Muscle layer of colon (tissue), 2 donors: ENCODE data around the gene C3orf52.

Experiments used
- H3K27ac ChIP-seq: one replicate; pipeline ENCODE4 v1.7.0; 2013; ENCODE audit warnings: low read depth, mild to moderate bottlenecking, low read length, moderate library complexity
- H3K27me3 ChIP-seq, 2 donors: one replicate each; pipeline ENCODE4 v1.7.0; 2013; ENCODE audit warnings: low read length in 2 of 2, mild to moderate bottlenecking in 2 of 2; ENCODE audit not compliant: insufficient read depth in 2 of 2, control insufficient read depth in 1 of 2
- H3K36me3 ChIP-seq: one replicate; pipeline ENCODE4 v1.7.0; 2013; ENCODE audit warnings: mild to moderate bottlenecking, low read length; ENCODE audit not compliant: insufficient read depth
- H3K4me1 ChIP-seq: one replicate; pipeline ENCODE4 v1.7.0; 2013; ENCODE audit warnings: mild to moderate bottlenecking, low read length; ENCODE audit not compliant: insufficient read depth
- H3K4me3 ChIP-seq, 2 donors: one replicate each; pipeline ENCODE4 v1.7.0; 2013; ENCODE audit warnings: low read length in 2 of 2, low read depth in 1 of 2, mild to moderate bottlenecking in 1 of 2, moderate library complexity in 1 of 2
- H3K9ac ChIP-seq: one replicate; pipeline ENCODE4 v1.7.0; 2013; ENCODE audit warnings: low read length
- H3K9me3 ChIP-seq: one replicate; pipeline ENCODE4 v1.7.0; 2013; ENCODE audit warnings: mild to moderate bottlenecking, low read length
- donor health status: abdominal sarcoma.
- donor health status: Adenocarcinoma of cecum.

The C3orf52 gene

GRCh38 chr3:112149136-112149535 lies 62.9 kb downstream of the C3orf52 start:
- no peak overlapping the region for H3K4me3 ChIP-seq
- no peaks in the 10 kb centered on the region for H3K9me3 ChIP-seq
- H3K9ac ChIP-seq: no peak overlapping the region
- no peak overlapping the region for H3K27ac ChIP-seq
- H3K27me3 ChIP-seq: no peaks in the 10 kb centered on the region
- H3K36me3 ChIP-seq: no peaks in the 10 kb centered on the region
- H3K4me1 ChIP-seq: no peaks in the 10 kb centered on the region

- H3K9me3 ChIP-seq: no peaks in the 10 kb centered on the region
- no peak overlapping the region for H3K4me3 ChIP-seq
- no peak overlapping the region for H3K27ac ChIP-seq
- no peaks in the 10 kb centered on the region for H3K36me3 ChIP-seq
- H3K27me3 ChIP-seq: no peaks in the 10 kb centered on the region
- no peaks in the 10 kb centered on the region for H3K4me1 ChIP-seq
- no peak overlapping the region for H3K9ac ChIP-seq
Observed at GRCh38 chr3:112167758-112168157, 81.6 kb downstream of the C3orf52 start.
